Hematopoietic multipotent progenitor cell treated with erythropoietin and hydrocortisone succinate and interleukin-3 and kit ligand, for 17 days (in vitro differentiated cells): Measurements from ENCODE around the gene PGLYRP1.

Experiments used
- DNase-seq: peaks from one replicate; pipeline ENCODE4 v3.0.0-alpha.2; 2015; ENCODE audit warnings: low spot score

Gene PGLYRP1

DNA sequence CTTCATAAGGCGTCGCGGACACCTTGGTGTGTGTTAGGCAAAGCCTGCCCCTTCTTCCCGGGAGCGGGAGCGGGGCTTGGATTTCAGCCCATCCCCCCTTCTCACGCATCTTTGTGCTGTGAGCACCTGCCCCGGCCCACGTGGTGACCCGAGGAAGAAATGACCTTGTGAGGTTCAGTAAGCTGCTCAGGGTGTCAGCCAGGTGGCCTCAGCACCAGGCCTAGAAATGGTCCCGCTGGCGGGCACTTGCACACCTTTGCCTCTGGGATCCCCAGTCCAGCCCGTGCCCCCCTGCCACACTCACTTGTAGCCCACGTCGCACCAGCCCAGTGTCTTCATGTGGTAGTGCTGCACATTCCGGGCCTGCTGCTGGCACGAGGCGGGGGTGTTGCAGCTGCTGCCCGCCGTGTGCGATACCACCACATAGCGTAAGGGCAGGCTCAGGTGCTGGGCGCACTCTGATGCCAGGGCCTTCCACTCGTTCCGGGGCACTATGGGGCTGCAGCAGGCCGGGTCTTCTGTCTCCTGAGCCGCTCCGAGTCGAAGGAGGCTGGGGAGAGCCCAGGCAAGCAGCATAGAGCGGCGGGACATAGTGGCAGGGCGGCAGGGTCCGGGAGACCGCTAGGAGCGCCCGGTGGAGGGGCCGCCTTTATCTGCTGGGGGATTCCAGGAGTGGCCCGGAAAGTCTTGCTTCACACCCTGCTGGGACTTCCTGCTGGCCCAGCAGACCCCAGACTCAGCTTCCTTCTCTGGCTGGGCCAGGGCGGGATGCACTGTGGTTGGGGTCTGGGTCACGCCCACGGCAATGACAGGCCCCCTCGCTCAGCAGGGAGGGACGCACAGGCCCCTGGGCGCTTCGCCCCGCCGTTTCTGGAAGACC is at the start of gene PGLYRP1:
Gene PGLYRP1, minus strand, starts transcription at position 623 of the 880 bp plus-strand sequence. Its CDS starts 32 bp downstream, at position 591.
- DNase-seq, result no peak

- no peak for DNase-seq
Observed at GRCh38 chr19:46069806-46070341, 47.0 kb upstream of the PGLYRP1 start.

- DNase-seq, result no peak
Observed at GRCh38 chr19:46068345-46069258, 45.7 kb upstream of the PGLYRP1 start.

GRCh38 chr19:46067691-46068090 is 44.8 kb upstream of the PGLYRP1 start:
- DNase-seq, result no peak

- DNase-seq, result no peak
Observed at GRCh38 chr19:46066471-46066870, 43.6 kb upstream of the PGLYRP1 start.

DNA sequence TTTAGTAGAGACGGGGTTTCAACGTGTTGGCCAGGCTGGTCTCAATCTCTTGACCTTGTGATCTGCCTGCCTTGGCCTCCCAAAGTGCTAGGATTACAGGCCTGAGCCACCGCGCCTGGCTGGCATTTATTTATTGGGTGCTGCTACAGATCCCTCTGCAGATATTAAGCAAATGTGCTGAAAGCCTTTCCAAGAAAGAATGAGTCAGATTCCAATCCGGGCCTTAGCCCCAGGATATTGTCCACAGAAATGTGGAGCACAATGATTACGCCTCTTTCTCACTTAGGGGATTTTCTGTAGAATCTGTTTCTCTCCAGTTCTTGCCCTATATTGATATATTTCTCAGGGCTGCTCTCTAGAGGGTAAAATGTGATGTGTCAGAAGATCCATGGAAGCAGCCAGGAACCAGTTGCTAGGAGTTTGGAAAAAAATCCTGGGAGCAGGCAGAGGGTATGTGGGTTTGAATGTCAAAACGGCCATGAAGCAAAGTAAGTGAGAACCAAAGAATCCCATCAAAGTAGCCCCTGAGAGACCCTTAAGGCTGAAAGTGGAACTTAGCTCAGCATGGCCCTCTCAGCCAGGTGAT is 42.7 kb upstream of the PGLYRP1 start:
- DNase-seq, result no peak

DNA sequence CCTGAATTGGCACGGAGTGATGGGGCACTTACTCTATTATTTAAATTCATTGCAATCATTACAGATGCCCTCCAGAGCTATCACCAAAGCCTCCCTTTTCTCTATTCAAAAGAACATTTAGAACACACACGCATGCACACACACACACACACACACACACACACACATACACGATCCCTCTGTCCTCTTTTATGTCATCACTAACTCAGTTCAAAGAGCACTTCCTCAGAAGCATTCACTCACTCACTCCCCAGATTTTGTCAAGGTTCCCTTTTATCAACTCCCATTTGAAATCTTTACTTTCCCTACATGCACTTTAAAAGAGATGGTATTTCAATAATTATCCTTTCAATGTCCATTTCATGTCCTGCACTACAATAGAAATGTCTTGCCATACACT is 40.3 kb upstream of the PGLYRP1 start:
- DNase-seq, result no peak

DNA sequence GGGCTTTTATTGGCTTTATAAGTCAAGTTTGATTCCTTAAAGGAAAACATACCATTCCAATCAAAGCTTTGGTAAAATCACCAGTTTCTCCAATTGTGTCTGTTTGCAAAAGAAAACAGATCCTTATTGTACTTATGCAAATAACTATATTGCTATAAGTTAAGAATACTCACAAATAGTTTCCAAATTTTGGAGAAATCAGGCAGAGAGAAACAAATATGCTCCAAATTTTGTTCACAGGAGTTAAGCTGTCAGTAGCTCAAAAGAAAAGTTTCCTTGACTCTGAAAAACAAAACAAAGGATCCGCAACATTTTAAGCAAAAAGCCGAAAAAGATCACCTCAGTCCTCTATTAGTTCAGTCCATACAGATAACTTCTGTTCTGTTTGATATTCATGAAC is 37.2 kb upstream of the PGLYRP1 start:
- no peak for DNase-seq

GRCh38 chr19:46058778-46059177 is 35.9 kb upstream of the PGLYRP1 start:
- DNase-seq, result no peak

- no peak for DNase-seq
Observed at GRCh38 chr19:46056536-46056935, 33.7 kb upstream of the PGLYRP1 start.

- DNase-seq, result no peak
Observed at GRCh38 chr19:46052896-46053295, 30.0 kb upstream of the PGLYRP1 start.

DNA sequence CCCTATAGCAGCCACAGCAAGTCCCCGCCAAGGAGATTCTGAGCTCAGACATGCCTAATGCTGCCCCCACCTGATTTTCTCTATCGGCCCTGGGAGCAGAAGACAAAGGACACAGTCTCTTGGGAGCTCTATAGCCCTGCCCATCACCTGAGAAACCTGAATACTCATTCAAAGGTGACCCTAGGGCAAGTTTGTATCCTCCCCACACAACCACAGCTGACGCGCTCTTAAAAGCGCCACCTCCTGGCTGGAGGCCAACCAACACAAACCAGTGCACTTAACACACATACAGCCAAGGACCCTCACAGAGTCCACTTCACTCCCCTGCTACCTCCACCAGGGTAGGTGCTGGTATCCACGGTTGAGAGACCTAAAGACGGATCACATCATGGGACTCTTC is 26.7 kb upstream of the PGLYRP1 start:
- DNase-seq, result no peak

- DNase-seq, result no peak
Observed at GRCh38 chr19:46043519-46043918, 20.7 kb upstream of the PGLYRP1 start.

- DNase-seq, result no peak
Observed at GRCh38 chr19:46042252-46042883, 19.5 kb upstream of the PGLYRP1 start.

DNA sequence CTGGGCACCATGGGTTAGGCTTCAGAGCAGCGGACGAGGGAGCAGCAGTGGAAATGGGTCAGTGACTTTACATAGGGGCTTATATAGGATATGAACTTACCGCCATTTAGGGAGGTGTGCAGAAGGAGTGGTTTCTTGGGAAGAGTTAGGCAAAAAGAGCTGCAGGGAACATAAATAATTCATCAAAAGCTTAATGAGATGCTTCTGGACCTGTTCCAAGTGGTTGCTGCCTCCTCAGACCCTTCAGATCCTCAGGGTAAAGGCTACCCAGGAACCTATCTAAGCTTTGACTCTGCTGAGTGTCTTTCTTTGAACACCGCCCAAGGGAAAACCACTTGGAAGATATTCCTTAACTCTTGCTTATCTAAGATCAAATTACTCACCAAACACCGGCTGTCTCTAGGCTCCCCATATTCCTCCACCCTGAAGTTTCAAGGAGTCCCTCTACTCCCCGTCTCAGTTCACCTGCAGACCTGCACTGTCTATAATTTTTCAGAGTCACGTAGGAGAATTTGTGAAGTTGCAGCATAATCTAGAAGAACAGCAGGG is 18.2 kb upstream of the PGLYRP1 start, which contains the start of gene IGFL4:
Gene IGFL4, minus strand, starts transcription at position 51 of the 549 bp plus-strand sequence. Its CDS starts 40 bp downstream, at position 11.
- no peak for DNase-seq

DNA sequence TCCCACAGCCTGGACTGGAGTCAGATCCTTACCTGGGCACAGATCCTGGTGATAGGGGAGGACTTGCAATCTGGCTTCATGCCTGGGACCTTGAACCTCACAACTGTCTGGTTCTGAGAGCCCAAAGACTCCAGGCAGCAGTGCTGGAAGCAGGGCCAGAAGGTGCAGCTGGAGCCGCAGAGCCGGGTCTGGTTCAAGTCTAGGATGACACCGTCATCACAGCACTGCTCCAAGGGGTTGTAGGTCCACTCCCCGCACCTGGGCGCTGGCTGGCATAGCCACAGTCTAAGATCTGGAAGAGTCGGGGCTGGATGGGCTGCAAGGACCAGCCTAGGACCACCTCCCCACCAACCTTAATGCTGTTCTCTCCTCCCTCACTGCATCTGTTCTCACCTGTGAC is 17.3 kb upstream of the PGLYRP1 start:
- no peak for DNase-seq

GRCh38 chr19:46036744-46037128 is 13.9 kb upstream of the PGLYRP1 start:
- DNase-seq, result no peak

DNA sequence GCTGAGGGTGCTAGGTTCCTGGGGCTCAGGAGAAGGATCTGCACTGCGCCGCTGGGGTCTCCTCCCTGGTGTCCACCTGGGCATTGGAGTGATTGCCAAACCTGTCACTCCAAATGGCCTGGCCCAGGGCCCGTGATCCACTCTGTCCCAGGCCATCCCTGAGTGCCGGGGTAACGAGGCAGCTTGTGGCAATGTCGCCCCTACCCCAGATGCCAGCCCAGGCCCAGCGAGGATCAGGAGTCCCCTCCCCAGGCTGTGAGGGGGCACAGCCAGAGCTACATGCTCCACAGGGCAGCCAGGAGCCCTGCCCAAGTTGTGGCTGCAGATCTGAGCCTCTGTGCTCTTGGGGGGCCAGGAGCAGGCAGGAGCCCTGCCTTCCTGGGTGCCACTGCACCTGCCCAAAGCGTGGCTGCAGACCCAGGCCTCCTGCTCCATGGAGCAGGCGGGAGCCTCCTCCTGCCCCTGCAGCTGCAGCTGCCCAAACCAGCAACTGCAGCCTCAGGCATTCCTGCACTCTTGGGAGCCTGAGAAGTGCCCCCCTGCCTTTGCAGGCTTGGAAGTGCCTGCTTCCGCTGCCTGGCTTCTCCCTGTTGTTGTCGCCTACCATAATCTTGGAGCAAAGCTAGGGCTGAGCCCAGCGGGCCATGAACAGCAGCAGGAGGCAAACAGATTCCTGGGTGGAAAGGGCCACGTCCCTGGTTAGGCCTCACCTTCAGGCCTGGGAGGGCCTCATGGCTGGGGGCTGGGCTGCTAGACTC is 13.3 kb upstream of the PGLYRP1 start:
- DNase-seq, result no peak

- DNase-seq, result no peak
Observed at GRCh38 chr19:46035546-46035945, 12.7 kb upstream of the PGLYRP1 start.

- no peak for DNase-seq
Observed at GRCh38 chr19:46033401-46033800, 10.5 kb upstream of the PGLYRP1 start.

GRCh38 chr19:46032597-46033025 is 9.8 kb upstream of the PGLYRP1 start:
- no peak for DNase-seq
